Gastrocnemius medialis (tissue), 4 donors: ENCODE results near the gene FCHO2. TPM values are rescaled to one million over a fixed set of nuclear protein-coding genes. Genes with fewer than 3 reads are reported as not detected.

Source experiments
- ATAC-seq, 2 donors: fragments of 150-250 bp; one replicate each; pipeline ENCODE4 v1.9.1; 2016
- DNase-seq, 2 donors: peaks; one replicate each; pipeline ENCODE4 v3.0.0-alpha.2; 2019
- H3K27ac ChIP-seq, 4 donors: fragments of 200-600 bp; sonication (generic); 1 replicate in 1 of 4; 2 replicates in 3 of 4; pipeline ENCODE4 v1.5.1; 2016 to 2018; ENCODE audit warnings: mild to moderate bottlenecking in 2 of 4, moderate library complexity in 1 of 4
- H3K27me3 ChIP-seq, 3 donors: fragments of 200-600 bp; sonication (generic) in 2 of 3; 1 replicate in 1 of 3; 2 replicates in 2 of 3; pipeline versions ENCODE4 v1.5.1 to v1.6.0; 2016 to 2019; ENCODE audit warnings: mild to moderate bottlenecking in 1 of 3, moderate library complexity in 1 of 3
- H3K36me3 ChIP-seq, 2 donors: fragments of 200-600 bp; sonication (generic) in 1 of 2; one replicate each; pipeline ENCODE4 v1.5.1; 2017 to 2018
- H3K4me1 ChIP-seq, 2 donors: fragments of 200-600 bp; sonication (generic) in 1 of 2; one replicate each; pipeline ENCODE4 v1.5.1; 2016 to 2017; ENCODE audit warnings: mild to moderate bottlenecking in 2 of 2
- H3K4me3 ChIP-seq, 4 donors: fragments of 200-600 bp; sonication (generic) in 3 of 4; 1 replicate in 1 of 4; 2 replicates in 3 of 4; pipeline ENCODE4 v1.5.1; 2016 to 2019; ENCODE audit warnings: mild to moderate bottlenecking in 2 of 4
- H3K9me3 ChIP-seq, 3 donors: fragments of 200-600 bp; sonication (generic) in 2 of 3; 1 replicate in 1 of 3; 2 replicates in 2 of 3; pipeline ENCODE4 v1.5.1; 2016 to 2019
- POLR2A ChIP-seq, 2 donors: fragments of 450-650 bp; IDR thresholded peaks; one replicate each; pipeline ENCODE4 v1.6.1; 2017; ENCODE audit warnings: antibody characterized with exemption in 2 of 2, mild to moderate bottlenecking in 2 of 2, moderate library complexity in 2 of 2
- in situ Hi-C, 4 donors: fragments of 200-750 bp; cut with MboI; loops; one replicate each; pipeline versions ENCODE4 v1.15.0 to v1.8.0; 2017; ENCODE audit warnings: low sequenced_read_pairs in 4 of 4
- intact Hi-C: fragments of 100-400 bp; cut with DNase I; formaldehyde crosslinking; loops from one replicate; pipeline ENCODE4 v1.15.1; 2023; ENCODE audit warnings: low total_unique reads
- total RNA-seq, 4 donors: library from RNA; depleted of rRNA; stranded (reverse); fragments of >200 nt; gene quantifications; one replicate each; pipeline versions ENCODE4 v1.1.0 to v1.2.3, GENCODE V29; 2016
- TF ChIP-seq, protein P1 (sequence below), 5 experiments: fragments of 450-650 bp in 3 of 5; fragments of 200-600 bp in 2 of 5; sonication (generic) in 2 of 5; IDR thresholded peaks in 4 of 5; conservative IDR thresholded peaks in 1 of 5; 1 replicate in 4 of 5; 2 replicates in 1 of 5; pipeline ENCODE4 v1.5.1; 2016 to 2019; ENCODE audit warnings: antibody characterized with exemption in 5 of 5, mild to moderate bottlenecking in 3 of 5, moderate library complexity in 3 of 5

FCHO2 gene
- total RNA-seq, 4 donors from 2014 or later: 8.3 to 14.8 (median 12.3) TPM

DNA sequence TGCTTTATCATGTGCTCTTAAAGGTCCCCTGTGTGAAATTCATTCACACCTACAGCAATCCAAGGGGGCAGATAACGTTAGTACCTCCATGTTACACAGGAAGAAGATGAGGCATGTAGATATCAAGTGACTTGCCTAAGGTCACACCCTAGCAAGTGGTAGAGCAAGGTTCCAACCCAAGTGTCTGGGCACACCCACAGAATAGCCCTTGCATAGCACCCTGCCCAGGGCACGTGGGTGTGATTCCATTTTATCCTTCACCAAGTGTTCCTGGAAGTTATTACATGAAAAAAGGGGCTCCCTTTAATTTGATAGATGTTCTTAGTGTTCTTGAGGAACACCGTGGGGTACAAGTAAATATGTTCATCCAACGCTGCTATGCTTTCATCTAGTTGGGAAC, 169.4 kb downstream of the FCHO2 start:
- no peak overlapping the region for H3K4me3 ChIP-seq
- H3K27ac ChIP-seq: no peak overlapping the region
- DNase-seq (no peak), ATAC-seq (no peak)
- no peaks in the 10 kb centered on the region for H3K36me3 ChIP-seq
- intact Hi-C loops: no loop called here
- H3K9me3 ChIP-seq: no peaks in the 10 kb centered on the region
- H3K27me3 ChIP-seq: no peaks in the 10 kb centered on the region
- H3K4me1 ChIP-seq: peaks cover 0 to 7% of the 10 kb centered on the region in 2 donors
- in situ Hi-C loops: no loop called here
- no peak for TF ChIP-seq POLR2A (IDR thresholded peaks at IDR 0.05)
- TF ChIP-seq, protein P1, sequence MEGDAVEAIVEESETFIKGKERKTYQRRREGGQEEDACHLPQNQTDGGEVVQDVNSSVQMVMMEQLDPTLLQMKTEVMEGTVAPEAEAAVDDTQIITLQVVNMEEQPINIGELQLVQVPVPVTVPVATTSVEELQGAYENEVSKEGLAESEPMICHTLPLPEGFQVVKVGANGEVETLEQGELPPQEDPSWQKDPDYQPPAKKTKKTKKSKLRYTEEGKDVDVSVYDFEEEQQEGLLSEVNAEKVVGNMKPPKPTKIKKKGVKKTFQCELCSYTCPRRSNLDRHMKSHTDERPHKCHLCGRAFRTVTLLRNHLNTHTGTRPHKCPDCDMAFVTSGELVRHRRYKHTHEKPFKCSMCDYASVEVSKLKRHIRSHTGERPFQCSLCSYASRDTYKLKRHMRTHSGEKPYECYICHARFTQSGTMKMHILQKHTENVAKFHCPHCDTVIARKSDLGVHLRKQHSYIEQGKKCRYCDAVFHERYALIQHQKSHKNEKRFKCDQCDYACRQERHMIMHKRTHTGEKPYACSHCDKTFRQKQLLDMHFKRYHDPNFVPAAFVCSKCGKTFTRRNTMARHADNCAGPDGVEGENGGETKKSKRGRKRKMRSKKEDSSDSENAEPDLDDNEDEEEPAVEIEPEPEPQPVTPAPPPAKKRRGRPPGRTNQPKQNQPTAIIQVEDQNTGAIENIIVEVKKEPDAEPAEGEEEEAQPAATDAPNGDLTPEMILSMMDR (IDR thresholded peaks at IDR 0.05 in 4 of 5, conservative IDR thresholded peaks at IDR 0.05 in 1 of 5): no peak

- intact Hi-C loops: no loop called here
- H3K9me3 ChIP-seq: no peaks in the 10 kb centered on the region
- H3K4me1 ChIP-seq: peaks cover 0 to under 1% of the 10 kb centered on the region in 2 donors
- no peak overlapping the region for H3K27ac ChIP-seq
- H3K27me3 ChIP-seq: no peaks in the 10 kb centered on the region
- no peak overlapping the region for H3K4me3 ChIP-seq
- ATAC-seq: no peak
- no peaks in the 10 kb centered on the region for H3K36me3 ChIP-seq
- DNase-seq: no peak
- in situ Hi-C loops: no loop called here
- TF ChIP-seq, protein P1 (IDR thresholded peaks at IDR 0.05 in 4 of 5, conservative IDR thresholded peaks at IDR 0.05 in 1 of 5): no peak
- TF ChIP-seq POLR2A (IDR thresholded peaks at IDR 0.05): no peak
Observed at GRCh38 chr5:73126381-73126780, 170.5 kb downstream of the FCHO2 start.

- no peaks in the 10 kb centered on the region for H3K36me3 ChIP-seq
- H3K4me1 ChIP-seq: no peaks in the 10 kb centered on the region
- TF ChIP-seq POLR2A (IDR thresholded peaks at IDR 0.05): no peak
- TF ChIP-seq, protein P1 (IDR thresholded peaks at IDR 0.05 in 4 of 5, conservative IDR thresholded peaks at IDR 0.05 in 1 of 5): no peak
- H3K27me3 ChIP-seq: no peaks in the 10 kb centered on the region
- H3K27ac ChIP-seq: no peak overlapping the region
- no peak for ATAC-seq
- no peak overlapping the region for H3K4me3 ChIP-seq
- DNase-seq: no peak
- no peaks in the 10 kb centered on the region for H3K9me3 ChIP-seq
- intact Hi-C loops (no loop called here), in situ Hi-C loops (no loop called here)
Observed at GRCh38 chr5:73126957-73127356, 171.1 kb downstream of the FCHO2 start.

- Histone ChIP-seq H3K4me3 (no peak overlapping the region), H3K4me1 (no peaks in the 10 kb centered on the region), H3K9me3 (no peaks in the 10 kb centered on the region), H3K27ac (no peak overlapping the region), H3K27me3 (no peaks in the 10 kb centered on the region), H3K36me3 (no peaks in the 10 kb centered on the region)
- TF ChIP-seq, protein P1 (IDR thresholded peaks at IDR 0.05 in 4 of 5, conservative IDR thresholded peaks at IDR 0.05 in 1 of 5): no peak
- TF ChIP-seq POLR2A (IDR thresholded peaks at IDR 0.05): no peak
- DNase-seq: no peak
- no peak for ATAC-seq
- intact Hi-C loops (no loop called here), in situ Hi-C loops (no loop called here)
Observed at GRCh38 chr5:73129143-73129542, 173.3 kb downstream of the FCHO2 start.

- H3K4me3 ChIP-seq: no peak overlapping the region
- no peaks in the 10 kb centered on the region for H3K36me3 ChIP-seq
- DNase-seq (no peak), ATAC-seq (no peak)
- in situ Hi-C loops: no loop called here
- H3K4me1 ChIP-seq: no peaks in the 10 kb centered on the region
- intact Hi-C loops: no loop called here
- no peak overlapping the region for H3K27ac ChIP-seq
- TF ChIP-seq, protein P1 (IDR thresholded peaks at IDR 0.05 in 4 of 5, conservative IDR thresholded peaks at IDR 0.05 in 1 of 5): no peak
- no peak for TF ChIP-seq POLR2A (IDR thresholded peaks at IDR 0.05)
- no peaks in the 10 kb centered on the region for H3K9me3 ChIP-seq
- peaks cover 0 to 4% (median 0%) of the 10 kb centered on the region in 3 donors for H3K27me3 ChIP-seq
Observed at GRCh38 chr5:73130811-73131210, 175.0 kb downstream of the FCHO2 start.
